Peyer's patch (tissue), 4 donors: ENCODE results near the gene SCRG1.

Experiments used
- CTCF ChIP-seq, 6 experiments: fragments of 450-650 bp in 4 of 6; fragments of 200-600 bp in 2 of 6; sonication (generic) in 1 of 6; IDR thresholded peaks; one replicate each; pipeline ENCODE4 v1.5.1; 2017 to 2019; ENCODE audit warnings: antibody characterized with exemption in 6 of 6, mild to moderate bottlenecking in 3 of 6, moderate library complexity in 1 of 6
- POLR2A ChIP-seq, 2 donors: fragments of 450-650 bp; IDR thresholded peaks; one replicate each; pipeline ENCODE4 v1.5.1; 2017; ENCODE audit warnings: antibody characterized with exemption in 2 of 2, mild to moderate bottlenecking in 2 of 2, moderate library complexity in 2 of 2

GRCh38 chr4:173343832-173344397 lies 55.0 kb downstream of the SCRG1 start:
- TF ChIP-seq CTCF (IDR thresholded peaks at IDR 0.05) = no peak
- TF ChIP-seq POLR2A (IDR thresholded peaks at IDR 0.05) = no peak
